Measurements from ENCODE around the gene DYSF. TPM values are rescaled to one million over a fixed set of nuclear protein-coding genes. Genes with fewer than 3 reads are reported as not detected.

The DYSF gene
- total RNA-seq, 1 experiment from 2014 or later, result 0.89 TPM

DNA sequence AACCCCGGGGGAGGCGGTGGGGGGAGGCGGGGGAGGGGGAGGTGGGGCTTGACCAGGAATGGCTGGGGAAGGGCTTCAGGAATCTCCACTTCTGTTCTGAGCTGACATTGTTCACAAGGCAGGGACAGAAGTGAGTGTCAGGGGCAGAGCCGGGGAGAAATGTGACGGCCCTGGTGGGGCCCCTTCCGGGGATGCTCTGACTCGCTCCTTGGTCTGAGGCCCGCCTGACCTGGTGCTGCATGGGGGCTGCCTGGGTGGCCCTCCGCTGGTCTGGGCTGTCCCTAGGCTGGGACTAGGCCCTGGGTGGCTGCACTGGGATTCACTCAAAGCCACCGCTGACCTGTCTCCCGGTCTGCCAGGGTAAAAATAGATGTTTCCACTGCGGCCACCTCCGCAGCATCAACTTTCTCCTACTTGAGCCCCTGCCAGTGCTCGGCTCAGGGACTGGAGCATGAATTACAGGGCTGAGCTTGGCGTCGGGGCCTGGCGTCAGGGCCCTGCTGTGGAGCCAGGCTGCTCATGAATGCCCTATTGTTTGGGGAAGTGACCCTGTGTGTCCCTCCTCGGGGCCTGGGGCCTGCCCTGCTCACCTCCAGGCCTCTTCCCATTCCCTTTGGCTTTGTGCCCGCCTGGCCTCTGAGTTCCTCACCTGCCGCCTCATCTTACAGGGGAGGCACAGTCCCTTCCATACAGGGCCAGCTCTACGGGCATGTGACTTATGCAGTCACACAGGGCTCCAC is 247.5 kb downstream of the DYSF start:
- H3K4me2 ChIP-seq (ENCODE audit: low read length), result no peak overlapping the region
- RAD21 ChIA-PET (ENCODE audit: low non-redundant PET in 1 of 2, low total read pairs in 2 of 2, uncharacterized antibody in 2 of 2, unreplicated experiment in 2 of 2), result no interaction called here
- no peak for ATAC-seq
- no peaks in the 10 kb centered on the region for H3K79me2 ChIP-seq (ENCODE audit: insufficient read depth, low read length)
- H3K27ac ChIP-seq (ENCODE audit: low read depth, low read length), result no peak overlapping the region
- POLR2A ChIA-PET, result no interaction called here
- H3K9me2 ChIP-seq (ENCODE audit: insufficient read depth), result no peaks in the 10 kb centered on the region
- no TSS peak for BruUV-seq (replicated peaks)
- intact Hi-C loops (cut with micrococcal nuclease), result no loop called here
- no peaks in the 10 kb centered on the region for H4K20me1 ChIP-seq (ENCODE audit: insufficient read depth)
- H2AFZ ChIP-seq (ENCODE audit: low read depth, low read length, poor library complexity, severe bottlenecking), result no peak overlapping the region
- TF ChIP-seq POLR2AphosphoS5 (IDR thresholded peaks at IDR 0.05; ENCODE audit: low read depth, low read length), result no peak
- no peak for TF ChIP-seq ZNF274 (IDR thresholded peaks at IDR 0.05; ENCODE audit: low read depth, low read length)
- no peak for TF ChIP-seq CBX3 (IDR thresholded peaks at IDR 0.05; ENCODE audit: low read depth)
- TF ChIP-seq EZH2phosphoT487 (IDR thresholded peaks at IDR 0.05; ENCODE audit: borderline replicate concordance), result no peak
- TF ChIP-seq YY1 (IDR thresholded peaks at IDR 0.05; ENCODE audit: extremely low read depth, insufficient replicate concordance, low read depth, low read length), result no peak
- TF ChIP-seq FOSL1 (IDR thresholded peaks at IDR 0.05; ENCODE audit: low read depth), result no peak
- TF ChIP-seq JUND (IDR thresholded peaks at IDR 0.05), result no peak
- no peak for TF ChIP-seq SP1 (IDR thresholded peaks at IDR 0.05; ENCODE audit: low read depth)
- no peak for TF ChIP-seq CEBPB (IDR thresholded peaks at IDR 0.05; ENCODE audit: low read depth)
- no peak for TF ChIP-seq POLR2A (IDR thresholded peaks at IDR 0.05; ENCODE audit: borderline replicate concordance, extremely low read depth, insufficient read depth, insufficient read length)
- TF ChIP-seq SRF (IDR thresholded peaks at IDR 0.05; ENCODE audit: low read depth), result no peak
- TF ChIP-seq ATF3 (IDR thresholded peaks at IDR 0.05), result no peak
- TF ChIP-seq ZBTB33 (IDR thresholded peaks at IDR 0.05; ENCODE audit: extremely low read depth, insufficient replicate concordance, low read length), result no peak
- CTCF ChIA-PET, result no interaction called here
- no peaks in the 10 kb centered on the region for H3K4me1 ChIP-seq (ENCODE audit: control insufficient read depth in 1 of 2, insufficient read depth in 2 of 2, low read length in 2 of 2)
- DNase-seq (ENCODE audit: low read depth, low spot score), result no peak
- no peak overlapping the region for H3K4me3 ChIP-seq (replicated peaks in 1 of 2; ENCODE audit: low read depth in 1 of 2, low read length in 2 of 2)
- no peaks in the 10 kb centered on the region for H3K36me3 ChIP-seq (ENCODE audit: control insufficient read depth in 1 of 2, insufficient read depth in 2 of 2, low read length in 2 of 2)
- H3K9ac ChIP-seq (ENCODE audit: low read length), result no peak overlapping the region
- H3K27me3 ChIP-seq (ENCODE audit: insufficient read depth, low read length), result no peaks in the 10 kb centered on the region
- H3K9me3 ChIP-seq (ENCODE audit: control insufficient read depth in 1 of 2, insufficient read depth in 1 of 2, low read depth in 1 of 2, low read length in 2 of 2), result no peaks in the 10 kb centered on the region
